ENCODE results near the gene GCLM. TPM values are rescaled to one million over a fixed set of nuclear protein-coding genes. Genes with fewer than 3 reads are reported as not detected.
"Not testable (repeated sequence)": the region's sequence is repeated elsewhere in the genome, so short reads cannot be mapped to it uniquely, and the experiment has no call there.

GCLM gene
- polyA plus RNA-seq, 1 experiment: 58.6 TPM

- ChIA-PET CTCF (interaction anchor here (0.9 to 1.6 kb wide), 6 partner anchors 218 to 547 kb away, joined by 3 to 11 read pairs (median 6); no protein-coding TSS in a partner anchor), POLR2A (no interaction called here)
- H3K27ac ChIP-seq (ENCODE audit: low read depth, low read length): no peak overlapping the region
- no peaks in the 10 kb centered on the region for H3K27me3 ChIP-seq (ENCODE audit: control insufficient read depth, insufficient read depth, low read length)
- no peak for DNase-seq (ENCODE audit: low read depth, low spot score)
- peaks cover 4% of the 10 kb centered on the region; the same call in 1 of the 2 replicates for H3K9me3 ChIP-seq (ENCODE audit: control insufficient read depth, insufficient read depth, low read length)
- H3K4me3 ChIP-seq (ENCODE audit: low read depth, low read length): no peak overlapping the region
- TF ChIP-seq CTCF (IDR thresholded peaks at IDR 0.05; ENCODE audit: low read depth, low read length): no peak
These were observed 57.9 kb downstream of the GCLM start for GRCh38 chr1:93851327-93851712.

GRCh38 chr1:93850687-93851326 lies 58.4 kb downstream of the GCLM start:
- H3K27ac ChIP-seq (ENCODE audit: low read depth, low read length); DNase-seq (ENCODE audit: low read depth, low spot score); H3K27me3 ChIP-seq (ENCODE audit: control insufficient read depth, insufficient read depth, low read length); H3K9me3 ChIP-seq (ENCODE audit: control insufficient read depth, insufficient read depth, low read length); H3K4me3 ChIP-seq (ENCODE audit: low read depth, low read length): not testable (repeated sequence)
- CTCF ChIA-PET: interaction anchor here (1.0 to 2.9 kb wide), 6 partner anchors 217 to 547 kb away, joined by 3 to 11 read pairs (median 9); no protein-coding TSS in a partner anchor
- TF ChIP-seq CTCF (IDR thresholded peaks at IDR 0.05; ENCODE audit: low read depth, low read length): peak; percentile 62
- POLR2A ChIA-PET: interaction anchor here (0.6 kb wide), 1 partner anchor 214 kb away, joined by 3 read pairs; no protein-coding TSS in a partner anchor

DNA sequence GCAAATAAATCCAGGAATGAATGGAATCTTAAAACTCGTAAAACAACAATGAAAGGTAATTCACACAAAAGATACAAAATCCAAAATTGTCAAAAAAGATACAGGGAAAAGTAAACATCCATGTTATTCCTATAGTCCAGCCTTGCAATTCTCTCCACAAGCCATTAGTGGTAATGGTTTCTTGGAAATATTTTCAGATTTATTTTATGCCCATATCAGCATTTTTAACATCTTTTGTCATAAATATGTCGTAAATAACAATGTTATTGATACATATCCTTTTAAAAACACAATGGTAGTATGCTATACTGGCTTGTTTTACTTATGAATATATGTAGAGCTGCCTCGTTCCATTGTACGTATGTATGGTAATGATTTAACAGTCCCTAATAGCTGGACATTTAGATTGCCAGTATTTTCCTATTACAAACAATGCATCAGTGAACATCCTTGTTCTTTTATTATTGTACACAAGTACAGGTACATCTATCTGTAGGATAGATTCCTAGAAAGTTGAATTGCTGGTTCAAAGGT lies 60.8 kb downstream of the GCLM start:
- no peak for TF ChIP-seq CTCF (IDR thresholded peaks at IDR 0.05; ENCODE audit: low read depth, low read length)
- ChIA-PET CTCF (interaction anchor here (2.9 kb wide), 1 partner anchor 219 kb away, joined by 11 read pairs; no protein-coding TSS in a partner anchor), POLR2A (no interaction called here)

GRCh38 chr1:93847811-93848288 lies 61.4 kb downstream of the GCLM start:
- CTCF ChIA-PET: interaction anchor here (0.6 to 2.9 kb wide), 3 partner anchors 8 to 273 kb away, joined by 4 to 11 read pairs (median 4); partner anchors contain the start of gene ABCA4
- peak overlapping the region; percentile 89 for H3K27ac ChIP-seq (ENCODE audit: low read depth, low read length)
- peaks cover 4% of the 10 kb centered on the region; the same call in 1 of the 2 replicates for H3K9me3 ChIP-seq (ENCODE audit: control insufficient read depth, insufficient read depth, low read length)
- H3K4me3 ChIP-seq (ENCODE audit: low read depth, low read length): peak overlapping the region; percentile 83
- POLR2A ChIA-PET: no interaction called here
- DNase-seq (ENCODE audit: low read depth, low spot score): peak; percentile 32
- H3K27me3 ChIP-seq (ENCODE audit: control insufficient read depth, insufficient read depth, low read length): no peaks in the 10 kb centered on the region
- TF ChIP-seq CTCF (IDR thresholded peaks at IDR 0.05; ENCODE audit: low read depth, low read length): no peak

More for the DNA sequence above, 60.8 kb downstream of the GCLM start:
- Histone ChIP-seq H3K27me3 (ENCODE audit: control insufficient read depth, insufficient read depth, low read length) (no peaks in the 10 kb centered on the region), H3K9me3 (ENCODE audit: control insufficient read depth, insufficient read depth, low read length) (peaks cover 4% of the 10 kb centered on the region; the same call in 1 of the 2 replicates), H3K27ac (ENCODE audit: low read depth, low read length) (peak overlapping the region; percentile 89), H3K4me3 (ENCODE audit: low read depth, low read length) (peak overlapping the region; percentile 83)
- DNase-seq (ENCODE audit: low read depth, low spot score): no peak

Data from AG04450 (cell line).